Neural cell (in vitro differentiated cells): ENCODE results near the gene SLC38A5.
"Not testable (repeated sequence)": the region's sequence is repeated elsewhere in the genome, so short reads cannot be mapped to it uniquely, and the experiment has no call there.

Experiments used
- EZH2 ChIP-seq: fragments of 200-600, 300-800 bp; shearing (Covaris generic), sonication (generic); IDR thresholded peaks from 2 replicates; pipeline ENCODE4 v1.6.1; 2014; ENCODE audit warnings: antibody characterized with exemption, low read length, borderline replicate concordance, mild to moderate bottlenecking; ENCODE audit not compliant: insufficient read depth, poor library complexity, severe bottlenecking
- MXI1 ChIP-seq: fragments of 450-650 bp; conservative IDR thresholded peaks from 2 replicates; pipeline ENCODE4 v1.6.1; 2014; ENCODE audit warnings: antibody characterized with exemption, mild to moderate bottlenecking; ENCODE audit not compliant: poor library complexity, severe bottlenecking
- POLR2AphosphoS5 ChIP-seq: IDR thresholded peaks from 2 replicates; pipeline ENCODE4 v1.6.1; 2012
- SMC3 ChIP-seq: fragments of 450-650 bp; conservative IDR thresholded peaks from 2 replicates; pipeline ENCODE4 v1.6.1; 2014; ENCODE audit warnings: antibody characterized with exemption, mild to moderate bottlenecking, moderate library complexity; ENCODE audit not compliant: poor library complexity
- TAF1 ChIP-seq: IDR thresholded peaks from 2 replicates; pipeline ENCODE4 v1.6.1; 2012; ENCODE audit warnings: low read depth
- TF ChIP-seq, protein P1 (sequence below): fragments of 450-650 bp; IDR thresholded peaks from 2 replicates; pipeline ENCODE4 v1.5.1; 2014; ENCODE audit warnings: antibody characterized with exemption, mild to moderate bottlenecking, moderate library complexity; ENCODE audit not compliant: poor library complexity, severe bottlenecking
- TF ChIP-seq, protein P2 (sequence below): IDR thresholded peaks from 2 replicates; pipeline ENCODE4 v1.6.1; 2012; ENCODE audit warnings: borderline replicate concordance

DNA sequence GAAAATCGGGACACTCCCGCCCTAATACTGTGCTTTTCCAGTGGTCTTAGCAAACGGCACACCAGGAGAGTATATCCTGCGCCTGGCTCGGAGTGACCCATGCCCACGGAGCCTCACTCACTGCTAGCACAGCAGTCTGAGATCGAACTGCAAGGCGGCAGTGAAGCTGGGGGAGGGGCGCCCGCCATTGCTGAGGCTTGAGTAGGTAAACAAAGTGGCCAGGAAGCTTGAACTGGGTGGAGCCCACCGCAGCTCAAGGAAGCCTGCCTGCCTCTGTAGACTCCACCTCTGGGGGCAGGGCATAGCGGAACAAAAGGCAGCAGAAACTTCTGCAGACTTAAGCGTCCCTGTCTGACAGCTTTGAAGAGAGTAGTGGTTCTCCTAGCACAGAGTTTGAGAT, 36.3 kb downstream of the SLC38A5 start:
- TF ChIP-seq EZH2, SMC3, POLR2AphosphoS5, TAF1, MXI1: not testable (repeated sequence)
- TF ChIP-seq, protein P1, sequence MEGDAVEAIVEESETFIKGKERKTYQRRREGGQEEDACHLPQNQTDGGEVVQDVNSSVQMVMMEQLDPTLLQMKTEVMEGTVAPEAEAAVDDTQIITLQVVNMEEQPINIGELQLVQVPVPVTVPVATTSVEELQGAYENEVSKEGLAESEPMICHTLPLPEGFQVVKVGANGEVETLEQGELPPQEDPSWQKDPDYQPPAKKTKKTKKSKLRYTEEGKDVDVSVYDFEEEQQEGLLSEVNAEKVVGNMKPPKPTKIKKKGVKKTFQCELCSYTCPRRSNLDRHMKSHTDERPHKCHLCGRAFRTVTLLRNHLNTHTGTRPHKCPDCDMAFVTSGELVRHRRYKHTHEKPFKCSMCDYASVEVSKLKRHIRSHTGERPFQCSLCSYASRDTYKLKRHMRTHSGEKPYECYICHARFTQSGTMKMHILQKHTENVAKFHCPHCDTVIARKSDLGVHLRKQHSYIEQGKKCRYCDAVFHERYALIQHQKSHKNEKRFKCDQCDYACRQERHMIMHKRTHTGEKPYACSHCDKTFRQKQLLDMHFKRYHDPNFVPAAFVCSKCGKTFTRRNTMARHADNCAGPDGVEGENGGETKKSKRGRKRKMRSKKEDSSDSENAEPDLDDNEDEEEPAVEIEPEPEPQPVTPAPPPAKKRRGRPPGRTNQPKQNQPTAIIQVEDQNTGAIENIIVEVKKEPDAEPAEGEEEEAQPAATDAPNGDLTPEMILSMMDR: not testable (repeated sequence)
- TF ChIP-seq, protein P2, sequence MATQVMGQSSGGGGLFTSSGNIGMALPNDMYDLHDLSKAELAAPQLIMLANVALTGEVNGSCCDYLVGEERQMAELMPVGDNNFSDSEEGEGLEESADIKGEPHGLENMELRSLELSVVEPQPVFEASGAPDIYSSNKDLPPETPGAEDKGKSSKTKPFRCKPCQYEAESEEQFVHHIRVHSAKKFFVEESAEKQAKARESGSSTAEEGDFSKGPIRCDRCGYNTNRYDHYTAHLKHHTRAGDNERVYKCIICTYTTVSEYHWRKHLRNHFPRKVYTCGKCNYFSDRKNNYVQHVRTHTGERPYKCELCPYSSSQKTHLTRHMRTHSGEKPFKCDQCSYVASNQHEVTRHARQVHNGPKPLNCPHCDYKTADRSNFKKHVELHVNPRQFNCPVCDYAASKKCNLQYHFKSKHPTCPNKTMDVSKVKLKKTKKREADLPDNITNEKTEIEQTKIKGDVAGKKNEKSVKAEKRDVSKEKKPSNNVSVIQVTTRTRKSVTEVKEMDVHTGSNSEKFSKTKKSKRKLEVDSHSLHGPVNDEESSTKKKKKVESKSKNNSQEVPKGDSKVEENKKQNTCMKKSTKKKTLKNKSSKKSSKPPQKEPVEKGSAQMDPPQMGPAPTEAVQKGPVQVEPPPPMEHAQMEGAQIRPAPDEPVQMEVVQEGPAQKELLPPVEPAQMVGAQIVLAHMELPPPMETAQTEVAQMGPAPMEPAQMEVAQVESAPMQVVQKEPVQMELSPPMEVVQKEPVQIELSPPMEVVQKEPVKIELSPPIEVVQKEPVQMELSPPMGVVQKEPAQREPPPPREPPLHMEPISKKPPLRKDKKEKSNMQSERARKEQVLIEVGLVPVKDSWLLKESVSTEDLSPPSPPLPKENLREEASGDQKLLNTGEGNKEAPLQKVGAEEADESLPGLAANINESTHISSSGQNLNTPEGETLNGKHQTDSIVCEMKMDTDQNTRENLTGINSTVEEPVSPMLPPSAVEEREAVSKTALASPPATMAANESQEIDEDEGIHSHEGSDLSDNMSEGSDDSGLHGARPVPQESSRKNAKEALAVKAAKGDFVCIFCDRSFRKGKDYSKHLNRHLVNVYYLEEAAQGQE: not testable (repeated sequence)
